ENCODE measurements around the gene KLHL20. TPM values are rescaled to one million over a fixed set of nuclear protein-coding genes. Genes with fewer than 3 reads are reported as not detected.

Gene KLHL20
- total RNA-seq, 1 experiment from 2014 or later = 17.7 TPM

GRCh38 chr1:173742203-173742886 is 27.6 kb downstream of the KLHL20 start:
- Histone ChIP-seq H3K4me1 (ENCODE audit: insufficient read depth, low read length, poor library complexity, severe bottlenecking) (no peaks in the 10 kb centered on the region), H3K27ac (ENCODE audit: low read depth, low read length, poor library complexity, severe bottlenecking) (no peak overlapping the region), H3K4me3 (ENCODE audit: low read depth, low read length, poor library complexity, severe bottlenecking) (no peak overlapping the region), H3K36me3 (ENCODE audit: insufficient read depth, low read length, poor library complexity, severe bottlenecking) (no peaks in the 10 kb centered on the region), H3K9me3 (ENCODE audit: low read depth, low read length, poor library complexity, severe bottlenecking) (no peaks in the 10 kb centered on the region), H3K27me3 (replicated peaks; ENCODE audit: insufficient read depth, low read depth, low read length, poor library complexity) (no peaks in the 10 kb centered on the region)
- intact Hi-C loops (cut with micrococcal nuclease; ENCODE audit: unreplicated experiment) = no loop called here
- no peak for DNase-seq (ENCODE audit: low spot score)
- ChIA-PET POLR2A (ENCODE audit: low non-redundant PET) (no interaction called here), CTCF (no interaction called here)
- TF ChIP-seq CTCF (conservative IDR thresholded peaks at IDR 0.05; ENCODE audit: low read depth, low read length) (no peak), EZH2 (IDR thresholded peaks at IDR 0.05; ENCODE audit: borderline replicate concordance, low read depth, low read length, poor library complexity, severe bottlenecking) (no peak)
- BruUV-seq (replicated peaks) = no TSS peak

GRCh38 chr1:173744651-173745050 is 29.9 kb downstream of the KLHL20 start:
- TF ChIP-seq EZH2 (IDR thresholded peaks at IDR 0.05; ENCODE audit: borderline replicate concordance, low read depth, low read length, poor library complexity, severe bottlenecking) (no peak), CTCF (conservative IDR thresholded peaks at IDR 0.05; ENCODE audit: low read depth, low read length) (no peak)
- no peaks in the 10 kb centered on the region for H3K9me3 ChIP-seq (ENCODE audit: low read depth, low read length, poor library complexity, severe bottlenecking)
- no peaks in the 10 kb centered on the region for H3K4me1 ChIP-seq (ENCODE audit: insufficient read depth, low read length, poor library complexity, severe bottlenecking)
- no peaks in the 10 kb centered on the region for H3K27me3 ChIP-seq (replicated peaks; ENCODE audit: insufficient read depth, low read depth, low read length, poor library complexity)
- ChIA-PET CTCF (no interaction called here), POLR2A (ENCODE audit: low non-redundant PET) (no interaction called here)
- no peak overlapping the region for H3K4me3 ChIP-seq (ENCODE audit: low read depth, low read length, poor library complexity, severe bottlenecking)
- BruUV-seq (replicated peaks) = no TSS peak
- no peak overlapping the region for H3K27ac ChIP-seq (ENCODE audit: low read depth, low read length, poor library complexity, severe bottlenecking)
- H3K36me3 ChIP-seq (ENCODE audit: insufficient read depth, low read length, poor library complexity, severe bottlenecking) = no peaks in the 10 kb centered on the region
- DNase-seq (ENCODE audit: low spot score) = no peak
- intact Hi-C loops (cut with micrococcal nuclease; ENCODE audit: unreplicated experiment) = no loop called here

- Histone ChIP-seq H3K4me1 (ENCODE audit: insufficient read depth, low read length, poor library complexity, severe bottlenecking) (no peaks in the 10 kb centered on the region), H3K9me3 (ENCODE audit: low read depth, low read length, poor library complexity, severe bottlenecking) (no peaks in the 10 kb centered on the region), H3K36me3 (ENCODE audit: insufficient read depth, low read length, poor library complexity, severe bottlenecking) (no peaks in the 10 kb centered on the region), H3K27ac (ENCODE audit: low read depth, low read length, poor library complexity, severe bottlenecking) (no peak overlapping the region), H3K27me3 (replicated peaks; ENCODE audit: insufficient read depth, low read depth, low read length, poor library complexity) (no peaks in the 10 kb centered on the region), H3K4me3 (ENCODE audit: low read depth, low read length, poor library complexity, severe bottlenecking) (no peak overlapping the region)
- CTCF ChIA-PET = no interaction called here
- POLR2A ChIA-PET (ENCODE audit: low non-redundant PET) = no interaction called here
- intact Hi-C loops (cut with micrococcal nuclease; ENCODE audit: unreplicated experiment) = no loop called here
- no peak for TF ChIP-seq CTCF (conservative IDR thresholded peaks at IDR 0.05; ENCODE audit: low read depth, low read length)
- TF ChIP-seq EZH2 (IDR thresholded peaks at IDR 0.05; ENCODE audit: borderline replicate concordance, low read depth, low read length, poor library complexity, severe bottlenecking) = no peak
- DNase-seq (ENCODE audit: low spot score) = no peak
- no TSS peak for BruUV-seq (replicated peaks)
Measured at GRCh38 chr1:173749137-173749536, 34.4 kb downstream of the KLHL20 start.
